GM18520 (cell line): ENCODE measurements around the gene ZRANB3.
"Not testable (repeated sequence)": the region's sequence is repeated elsewhere in the genome, so short reads cannot be mapped to it uniquely, and the experiment has no call there.

Source experiments
- ATAC-seq: cut with Tn5 transposase; IDR thresholded peaks from one replicate; pipeline ENCODE4 v1.9.1; 2021; ENCODE audit not compliant: unreplicated experiment

Gene ZRANB3

DNA sequence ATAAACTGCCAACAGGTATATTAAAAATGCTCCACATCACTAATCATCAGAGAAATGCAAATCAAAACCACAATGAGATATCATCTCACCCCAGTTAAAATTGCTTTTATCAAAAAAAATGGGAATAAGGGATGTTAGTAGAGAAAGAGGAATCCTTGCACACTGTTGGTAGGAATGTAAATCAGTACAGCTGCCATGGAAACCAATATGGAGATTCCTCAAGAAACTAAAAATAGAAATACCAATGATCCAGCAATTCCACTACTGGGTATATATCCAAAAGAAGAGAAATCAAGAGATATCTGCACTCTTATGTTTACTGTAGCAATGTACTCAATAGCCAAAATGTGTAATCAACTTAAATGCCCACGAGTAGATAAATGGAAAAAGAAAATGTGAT, 40.6 kb downstream of the ZRANB3 start:
- no peak for ATAC-seq

DNA sequence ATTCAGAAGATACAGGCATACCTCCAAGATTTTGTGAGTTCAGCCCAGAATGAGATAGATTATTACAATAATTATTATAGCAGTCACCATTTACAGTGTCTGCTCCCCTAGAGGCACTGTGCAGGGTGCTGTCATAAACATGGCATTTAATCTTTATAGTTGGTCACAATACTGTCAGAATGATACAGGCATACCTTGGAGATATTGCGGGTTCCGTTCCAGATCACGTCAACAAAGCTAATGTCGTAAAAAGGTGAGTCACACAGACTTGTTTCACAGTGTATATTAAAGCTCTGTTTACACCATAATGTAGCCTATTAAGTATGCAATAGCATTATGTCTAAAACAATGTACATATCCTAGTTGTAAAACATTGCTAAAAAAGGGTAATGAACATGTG, 45.6 kb downstream of the ZRANB3 start:
- ATAC-seq: no peak

- peak; percentile 36 for ATAC-seq
Observed at GRCh38 chr2:135475128-135475527, 55.9 kb downstream of the ZRANB3 start.

DNA sequence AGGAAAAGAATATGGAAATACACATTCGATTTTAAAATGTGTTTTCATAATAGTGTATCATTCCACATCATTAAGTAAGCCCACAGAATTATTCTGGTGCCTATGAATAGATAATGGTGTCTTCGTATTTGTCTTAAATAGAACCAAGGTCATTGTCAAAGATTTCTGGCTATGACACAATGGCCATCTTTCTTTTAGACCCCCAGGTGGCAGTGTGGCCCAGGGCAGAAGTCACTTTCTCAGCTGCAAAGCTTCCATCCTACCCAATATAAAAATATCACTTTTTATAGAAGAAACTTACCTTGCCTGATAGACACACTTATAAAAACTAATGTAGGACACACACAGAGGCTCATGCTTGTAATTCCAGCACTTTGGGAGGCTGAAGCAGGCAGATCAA, 57.5 kb downstream of the ZRANB3 start:
- ATAC-seq: no peak

DNA sequence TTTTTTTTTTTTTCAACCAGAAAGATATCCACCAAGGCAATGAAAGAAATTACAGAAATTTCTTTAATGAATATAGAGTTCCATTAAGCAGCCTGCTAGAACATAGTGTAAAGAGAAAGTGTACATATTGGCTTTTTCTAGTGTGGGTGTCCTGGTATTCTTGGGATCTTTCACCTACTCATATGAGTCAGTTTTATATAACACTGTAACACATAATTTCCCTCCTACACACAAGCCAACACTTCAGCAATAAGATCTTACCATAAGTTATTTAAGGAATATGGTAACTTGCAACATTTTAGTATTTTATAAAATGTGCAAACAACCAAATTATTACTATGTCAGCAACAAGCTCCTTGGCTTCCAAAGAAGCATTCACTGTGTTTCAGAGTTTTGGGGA, 59.9 kb downstream of the ZRANB3 start:
- ATAC-seq: no peak

DNA sequence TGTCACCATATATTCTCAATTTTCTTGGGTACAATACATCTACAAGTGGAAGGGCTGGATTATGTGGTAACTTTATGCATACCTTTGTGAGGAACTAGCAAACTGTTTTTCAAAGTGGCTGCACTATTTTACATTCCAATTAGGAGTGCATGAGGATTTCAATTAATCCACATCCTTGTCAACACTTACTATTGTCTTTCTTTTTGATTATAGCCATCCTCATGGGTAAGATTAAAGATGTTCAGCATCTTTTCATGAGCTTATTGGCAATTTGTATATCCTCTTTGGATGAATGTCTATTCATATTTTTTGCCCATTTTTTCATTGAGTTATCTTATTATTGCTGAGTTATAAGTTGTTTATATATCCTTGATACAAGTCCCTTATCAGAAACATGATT, 73.7 kb downstream of the ZRANB3 start:
- no peak for ATAC-seq

GRCh38 chr2:135456835-135457234, 74.2 kb downstream of the ZRANB3 start:
- ATAC-seq: no peak

GRCh38 chr2:135456431-135456830, 74.6 kb downstream of the ZRANB3 start:
- ATAC-seq: no peak

- no peak for ATAC-seq
Observed at GRCh38 chr2:135454608-135455007, 76.4 kb downstream of the ZRANB3 start.

DNA sequence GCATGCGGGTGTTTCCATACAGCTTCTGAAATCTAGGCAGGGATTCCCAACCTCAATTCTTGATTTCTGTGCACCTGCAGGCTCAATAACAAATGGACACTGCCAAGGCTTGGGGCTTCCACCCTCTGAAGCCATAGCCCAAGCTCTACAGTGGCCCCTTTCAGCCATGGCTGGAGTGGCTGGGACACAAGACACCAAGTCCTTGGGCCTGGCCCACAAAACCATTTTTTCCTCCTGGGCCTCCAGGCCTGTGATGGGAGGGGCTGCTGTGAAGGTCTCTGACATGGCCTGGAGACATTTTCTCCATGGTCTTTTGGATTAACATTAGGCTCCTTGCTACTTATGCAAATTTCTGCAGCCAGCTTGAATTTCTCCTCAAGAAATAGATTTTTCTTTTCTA, 78.0 kb downstream of the ZRANB3 start:
- not testable (repeated sequence) for ATAC-seq

DNA sequence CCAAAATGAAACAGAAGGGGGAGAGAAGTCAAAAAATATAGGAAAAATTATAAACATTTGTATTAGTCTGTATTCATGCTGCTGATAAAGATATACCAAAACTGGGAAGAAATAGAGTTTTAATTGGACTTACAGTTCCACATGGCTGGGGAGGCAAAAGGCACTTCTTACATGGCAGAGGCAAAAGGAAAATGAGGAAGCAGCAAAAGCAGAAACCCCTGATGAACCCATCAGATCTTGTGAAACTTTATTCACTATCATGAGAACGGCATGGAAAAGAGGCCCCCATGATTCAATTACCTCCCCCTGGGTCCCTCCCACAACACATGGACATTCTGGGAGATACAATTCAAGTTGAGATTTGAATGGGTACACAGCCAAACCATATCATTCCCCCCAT, 79.1 kb downstream of the ZRANB3 start:
- ATAC-seq: no peak

DNA sequence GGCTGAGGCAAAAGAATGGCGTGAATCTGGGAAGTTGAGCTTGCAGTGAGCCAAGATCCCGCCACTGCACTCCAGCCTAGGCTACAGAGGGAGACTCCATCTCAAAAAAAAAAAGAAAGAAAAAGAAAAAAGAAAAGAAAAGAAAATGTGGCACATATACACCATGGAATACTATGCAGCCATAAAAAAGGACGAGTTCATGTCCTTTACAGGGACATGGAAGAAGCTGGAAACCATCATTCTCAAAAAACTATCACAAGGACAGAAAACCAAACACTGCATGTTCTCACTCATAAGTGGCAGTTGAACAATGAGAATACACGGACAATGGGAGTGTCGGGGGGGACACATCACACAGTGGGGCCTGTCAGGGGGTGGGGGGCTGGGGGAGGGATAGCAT, 88.0 kb downstream of the ZRANB3 start:
- not testable (repeated sequence) for ATAC-seq

DNA sequence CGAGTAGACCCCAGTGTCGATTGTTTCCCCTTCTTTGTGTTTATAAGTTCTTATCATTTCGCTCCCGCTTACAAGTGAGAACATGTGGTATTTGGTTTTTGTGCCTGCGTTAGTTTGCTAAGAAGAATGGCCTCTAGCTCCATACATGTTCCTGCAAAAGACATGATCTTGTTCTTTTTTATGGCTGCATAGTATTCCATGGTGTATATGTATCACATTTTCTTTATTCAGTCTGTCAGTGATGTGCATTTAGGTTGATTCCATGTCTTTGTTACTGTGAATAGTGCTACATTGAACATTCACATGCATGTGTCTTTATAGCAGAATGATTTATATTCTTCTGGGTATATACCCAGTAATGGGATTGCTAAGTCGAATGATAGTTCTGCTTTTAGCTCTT, 95.9 kb downstream of the ZRANB3 start:
- not testable (repeated sequence) for ATAC-seq

DNA sequence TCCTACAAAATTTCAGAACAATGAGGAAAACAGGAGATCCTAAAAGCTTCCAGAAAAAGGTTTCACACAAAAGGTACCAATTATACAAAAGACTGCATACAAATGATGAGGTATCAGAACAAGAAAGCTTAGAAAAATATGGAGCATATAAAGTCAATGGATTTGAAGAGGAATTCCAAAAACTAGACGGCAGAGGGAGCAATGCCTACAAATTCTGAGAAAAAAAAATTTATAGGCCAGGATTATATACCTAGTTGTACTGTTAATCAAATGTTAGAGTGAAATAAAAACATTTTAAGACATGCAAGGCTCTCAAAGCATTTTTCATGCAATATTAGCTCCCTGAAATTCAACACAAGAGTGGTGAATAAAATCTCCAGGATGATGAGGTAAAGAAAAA, 106.2 kb downstream of the ZRANB3 start:
- ATAC-seq: no peak

- no peak for ATAC-seq
Observed at GRCh38 chr2:135422898-135423297, 108.1 kb downstream of the ZRANB3 start.

DNA sequence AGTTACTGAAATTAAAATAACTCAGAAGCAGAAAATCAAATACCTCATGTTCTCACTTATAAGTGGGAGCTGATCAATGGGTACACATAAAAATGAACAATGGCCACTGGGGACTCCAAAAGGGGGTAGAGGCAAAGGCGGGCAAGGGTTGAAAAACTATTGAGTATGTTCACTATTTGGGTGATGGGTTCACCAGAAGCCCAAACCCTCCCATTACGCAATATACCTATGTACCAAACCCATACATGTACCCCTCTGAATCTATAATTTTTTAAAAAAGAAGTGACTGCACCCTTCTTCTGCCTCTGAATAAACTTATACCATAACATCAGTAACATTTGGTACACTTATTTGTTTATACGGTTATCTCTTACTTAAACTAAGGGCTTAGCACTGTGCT, 119.4 kb downstream of the ZRANB3 start:
- no peak for ATAC-seq

GRCh38 chr2:135409436-135409835, 121.6 kb downstream of the ZRANB3 start:
- no peak for ATAC-seq

DNA sequence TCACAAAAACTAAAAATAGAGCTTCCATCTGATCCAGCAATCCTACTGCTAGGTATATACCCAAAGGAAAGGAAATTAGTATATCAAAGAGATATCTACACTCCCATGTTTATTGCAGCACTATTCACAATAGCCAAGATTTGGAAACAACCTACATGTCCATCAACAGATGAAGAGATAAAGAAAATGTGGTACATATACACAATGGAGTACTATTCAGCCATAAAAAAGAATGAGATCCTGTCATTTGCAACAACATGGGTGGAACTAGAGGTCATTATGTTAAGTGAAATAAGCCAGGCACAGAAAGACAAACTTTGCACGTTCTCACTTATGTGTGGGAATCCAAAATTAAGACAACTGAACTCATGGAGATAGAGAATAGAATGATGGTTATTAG, 134.8 kb downstream of the ZRANB3 start:
- not testable (repeated sequence) for ATAC-seq

DNA sequence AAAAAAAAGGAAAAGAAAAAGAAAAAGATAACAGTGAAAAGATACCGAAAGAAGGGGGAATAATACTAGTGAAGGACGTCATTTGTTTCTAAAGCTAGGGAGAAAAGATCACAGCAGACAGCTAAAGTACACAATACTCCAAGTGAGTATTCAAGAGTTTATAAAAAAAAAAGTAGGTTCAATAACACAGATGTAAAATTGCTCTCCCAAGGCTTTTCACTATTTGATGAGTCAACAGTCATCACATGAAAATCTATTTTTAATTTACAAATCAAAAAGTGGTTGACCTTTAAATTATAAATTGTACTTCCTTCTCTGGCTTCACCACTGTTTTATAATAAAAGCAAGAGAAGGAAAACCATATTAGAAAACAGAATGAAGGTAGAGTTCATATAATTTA, 144.0 kb downstream of the ZRANB3 start:
- ATAC-seq: no peak

GRCh38 chr2:135378591-135378990, 152.4 kb downstream of the ZRANB3 start:
- ATAC-seq: no peak

DNA sequence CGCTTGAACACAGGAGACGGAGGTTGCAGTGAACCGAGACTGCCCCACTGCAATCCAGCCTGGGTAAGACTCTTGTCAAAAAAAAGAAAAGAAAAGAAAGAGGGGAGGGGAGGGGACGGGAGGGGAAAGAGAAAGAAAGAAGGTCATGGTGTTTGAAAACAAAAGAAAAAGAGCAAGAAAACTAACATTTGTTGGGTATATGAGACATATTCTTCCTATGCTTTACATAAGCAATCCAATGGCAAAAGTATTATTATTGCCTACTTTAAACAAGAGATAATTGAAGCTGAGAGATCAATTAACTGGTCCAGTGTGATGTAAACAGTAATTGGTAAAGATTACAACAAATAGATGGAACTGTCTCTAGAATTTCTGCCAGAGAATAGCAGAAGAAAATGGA, 157.3 kb downstream of the ZRANB3 start:
- ATAC-seq: no peak

- no peak for ATAC-seq
Observed at GRCh38 chr2:135349941-135350340, 181.1 kb downstream of the ZRANB3 start.

- not testable (repeated sequence) for ATAC-seq
Observed at GRCh38 chr2:135348096-135348704, 182.8 kb downstream of the ZRANB3 start.

DNA sequence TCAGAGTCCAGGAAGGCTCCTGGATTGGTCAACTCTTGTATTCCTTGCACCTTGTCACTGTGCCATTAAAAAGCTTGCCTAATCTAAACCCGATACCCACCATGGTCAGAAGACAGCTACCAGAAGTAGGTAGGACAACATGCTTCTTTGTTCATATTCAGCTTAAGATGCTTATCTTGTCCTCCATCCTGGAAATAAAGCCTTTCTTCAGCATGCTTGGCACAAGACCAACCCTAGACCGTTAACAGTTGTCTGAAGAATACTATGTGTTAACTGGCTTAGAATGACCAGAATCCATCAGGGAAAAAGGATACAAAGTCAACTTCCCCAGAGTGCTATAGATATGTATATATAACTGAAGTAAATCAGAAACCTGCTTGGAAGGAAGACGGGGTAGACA, 193.9 kb downstream of the ZRANB3 start:
- no peak for ATAC-seq
